ENCODE measurements around the gene YWHAG.

DNA sequence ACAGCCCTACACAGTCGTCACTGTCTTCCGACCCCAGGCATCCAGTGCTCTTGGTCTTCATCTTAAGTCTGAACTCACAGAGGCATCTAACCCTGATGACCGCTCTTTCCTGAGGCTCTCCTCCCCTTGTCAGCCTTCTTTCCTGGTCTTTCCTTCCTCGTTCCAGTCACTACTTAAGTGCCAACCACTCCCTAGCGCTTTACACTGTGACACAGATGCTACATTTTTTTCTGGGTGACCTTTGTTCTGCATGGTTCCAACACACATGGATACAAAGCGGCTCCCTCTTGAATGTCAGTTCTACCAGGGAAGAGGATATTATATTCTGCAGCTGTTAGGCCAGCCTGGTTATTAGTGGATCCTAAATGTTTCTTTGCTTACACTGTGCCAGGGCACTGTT, 12.7 kb downstream of the YWHAG start:
- TF ChIP-seq, protein P1, sequence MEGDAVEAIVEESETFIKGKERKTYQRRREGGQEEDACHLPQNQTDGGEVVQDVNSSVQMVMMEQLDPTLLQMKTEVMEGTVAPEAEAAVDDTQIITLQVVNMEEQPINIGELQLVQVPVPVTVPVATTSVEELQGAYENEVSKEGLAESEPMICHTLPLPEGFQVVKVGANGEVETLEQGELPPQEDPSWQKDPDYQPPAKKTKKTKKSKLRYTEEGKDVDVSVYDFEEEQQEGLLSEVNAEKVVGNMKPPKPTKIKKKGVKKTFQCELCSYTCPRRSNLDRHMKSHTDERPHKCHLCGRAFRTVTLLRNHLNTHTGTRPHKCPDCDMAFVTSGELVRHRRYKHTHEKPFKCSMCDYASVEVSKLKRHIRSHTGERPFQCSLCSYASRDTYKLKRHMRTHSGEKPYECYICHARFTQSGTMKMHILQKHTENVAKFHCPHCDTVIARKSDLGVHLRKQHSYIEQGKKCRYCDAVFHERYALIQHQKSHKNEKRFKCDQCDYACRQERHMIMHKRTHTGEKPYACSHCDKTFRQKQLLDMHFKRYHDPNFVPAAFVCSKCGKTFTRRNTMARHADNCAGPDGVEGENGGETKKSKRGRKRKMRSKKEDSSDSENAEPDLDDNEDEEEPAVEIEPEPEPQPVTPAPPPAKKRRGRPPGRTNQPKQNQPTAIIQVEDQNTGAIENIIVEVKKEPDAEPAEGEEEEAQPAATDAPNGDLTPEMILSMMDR (conservative IDR thresholded peaks at IDR 0.05; ENCODE audit: low read length): no peak
- no peak for TF ChIP-seq EZH2phosphoT487 (IDR thresholded peaks at IDR 0.05; ENCODE audit: borderline replicate concordance, low read depth, low read length)
